SK-N-SH (cell line): ENCODE results near the gene DDAH1. TPM values are rescaled to one million over a fixed set of nuclear protein-coding genes. Genes with fewer than 3 reads are reported as not detected.

Source experiments
- CTCF ChIA-PET: fragments of 300-600, 350-600 bp; formaldehyde crosslinking; extraction: SDS; loops from one replicate; lab custom pipeline; 2021; lab: Yijun Ruan, JAX
- POLR2A ChIA-PET: fragments of 350-600 bp; sonication (Branson Sonifier 250); formaldehyde crosslinking; extraction: SDS; loops from one replicate; lab custom pipeline; 2020; ENCODE audit warnings: antibody characterized with exemption, inconsistent platforms; lab: Yijun Ruan, JAX
- DNase-seq: peaks from one replicate; pipeline ENCODE4 v3.0.0; 2012
- H2AFZ ChIP-seq: fragments of 200-600 bp; sonication (generic); 2 replicates; pipeline ENCODE4 v1.8.1; 2016; ENCODE audit warnings: antibody characterized with exemption, mild to moderate bottlenecking, low read depth
- H3F3A ChIP-seq: fragments of 200-600 bp; sonication (generic); replicated peaks from 2 replicates; pipeline ENCODE3; 2016; ENCODE audit warnings: antibody characterized with exemption, mild to moderate bottlenecking; ENCODE audit not compliant: insufficient read depth
- H3K27ac ChIP-seq, 2 experiments: fragments of 200-500 bp in 1 of 2; fragments of 200-600 bp in 1 of 2; sonication (Bioruptor generic) in 1 of 2; sonication (generic), shearing (Covaris generic) in 1 of 2; 2 replicates each; pipeline versions ENCODE4 v1.5.1 to v1.6.1; 2014 to 2016; ENCODE audit warnings: low read depth in 2 of 2, inconsistent platforms in 1 of 2, low read length in 1 of 2, mild to moderate bottlenecking in 1 of 2, mixed read lengths in 1 of 2
- H3K27me3 ChIP-seq: fragments of 200-600 bp; sonication (generic), shearing (Covaris generic); 2 replicates; pipeline ENCODE4 v1.6.1; 2016; ENCODE audit warnings: mixed run types; ENCODE audit not compliant: insufficient read depth
- H3K36me3 ChIP-seq, 2 experiments: fragments of 200-500 bp in 1 of 2; fragments of 200-600 bp in 1 of 2; sonication (Bioruptor generic) in 1 of 2; sonication (generic) in 1 of 2; replicated peaks in 1 of 2; 2 replicates each; pipeline versions ENCODE3 to v1.5.1; 2014 to 2016; ENCODE audit warnings: low read length in 1 of 2, mild to moderate bottlenecking in 1 of 2; ENCODE audit not compliant: insufficient read depth in 2 of 2, control insufficient read depth in 1 of 2
- H3K4me1 ChIP-seq, 2 experiments: fragments of 200-500 bp in 1 of 2; fragments of 200-600 bp in 1 of 2; sonication (Bioruptor generic) in 1 of 2; sonication (generic), shearing (Covaris generic) in 1 of 2; 2 replicates each; pipeline versions ENCODE4 v1.5.1 to v1.6.1; 2014 to 2016; ENCODE audit warnings: low read depth in 1 of 2, low read length in 1 of 2, mixed run types in 1 of 2; ENCODE audit not compliant: insufficient read depth in 2 of 2, control insufficient read depth in 1 of 2
- H3K4me2 ChIP-seq: fragments of 200-600 bp; sonication (generic), shearing (Covaris generic); 2 replicates; pipeline ENCODE4 v1.6.1; 2017; ENCODE audit warnings: mixed run types
- H3K4me3 ChIP-seq, 2 experiments: fragments of 200-500 bp in 1 of 2; fragments of 200-600 bp in 1 of 2; sonication (Bioruptor generic) in 1 of 2; sonication (generic), shearing (Covaris generic) in 1 of 2; 2 replicates each; pipeline versions ENCODE4 v1.5.1 to v1.8.1; 2014 to 2016; ENCODE audit warnings: low read depth in 2 of 2, inconsistent platforms in 1 of 2, low read length in 1 of 2, mild to moderate bottlenecking in 1 of 2, mixed read lengths in 1 of 2, moderate library complexity in 1 of 2
- H3K79me2 ChIP-seq: fragments of 200-600 bp; sonication (generic); 2 replicates; pipeline ENCODE4 v1.8.1; 2017; ENCODE audit warnings: mild to moderate bottlenecking; ENCODE audit not compliant: insufficient read depth
- H3K9ac ChIP-seq: fragments of 200-600 bp; sonication (generic); 2 replicates; pipeline ENCODE4 v1.6.1; 2017; ENCODE audit warnings: mixed run types
- H3K9me2 ChIP-seq: fragments of 200-600 bp; sonication (generic); 2 replicates; pipeline ENCODE4 v1.6.1; 2017; ENCODE audit warnings: mixed run types
- H3K9me3 ChIP-seq: fragments of 200-600 bp; sonication (generic); 2 replicates; pipeline ENCODE4 v1.6.1; 2017; ENCODE audit warnings: mixed run types, mild to moderate bottlenecking, moderate library complexity
- H4K20me1 ChIP-seq: fragments of 200-600 bp; sonication (generic); 2 replicates; pipeline ENCODE4 v1.6.1; 2017; ENCODE audit warnings: mild to moderate bottlenecking, mixed run types; ENCODE audit not compliant: insufficient read depth
- CHD2 ChIP-seq: fragments of 150-350 bp; IDR thresholded peaks from 2 replicates; pipeline ENCODE4 v1.6.1; 2018; ENCODE audit warnings: low read length; ENCODE audit not compliant: partially characterized antibody
- ELF1 ChIP-seq: IDR thresholded peaks from 2 replicates; pipeline ENCODE4 v1.4.0; 2012
- EZH2phosphoT487 ChIP-seq: fragments of 200-600 bp; sonication (generic); IDR thresholded peaks from 2 replicates; pipeline ENCODE4 v1.6.1; 2017; ENCODE audit warnings: low read depth, mixed run types, mild to moderate bottlenecking, antibody characterized with exemption, moderate library complexity, borderline replicate concordance
- MXI1 ChIP-seq: IDR thresholded peaks from 2 replicates; pipeline ENCODE4 v1.6.1; 2012; ENCODE audit warnings: mild to moderate bottlenecking, low read depth, low read length, improper control_type of control experiment
- NFIC ChIP-seq: IDR thresholded peaks from 2 replicates; pipeline ENCODE4 v1.4.0; 2012; ENCODE audit warnings: borderline replicate concordance
- POLR2AphosphoS5 ChIP-seq: IDR thresholded peaks from 2 replicates; pipeline ENCODE4 v1.6.1; 2012; ENCODE audit warnings: low read depth, low read length
- RCOR1 ChIP-seq: fragments of 150-350 bp; IDR thresholded peaks from 2 replicates; pipeline ENCODE4 v1.6.1; 2017; ENCODE audit warnings: antibody characterized with exemption, low read length
- SIN3A ChIP-seq: IDR thresholded peaks from 2 replicates; pipeline ENCODE4 v1.6.1; 2012; ENCODE audit warnings: low read depth, mild to moderate bottlenecking, low read length, moderate library complexity, borderline replicate concordance
- TAF1 ChIP-seq: IDR thresholded peaks from 2 replicates; pipeline ENCODE4 v1.6.1; 2012; ENCODE audit warnings: low read depth, mild to moderate bottlenecking, low read length, moderate library complexity, borderline replicate concordance
- WGBS: methylation state at CpG from one replicate; pipeline ENCODE4 v1.1.6; 2017; ENCODE audit warnings: low lambda C conversion rate; 5-methylcytosine and 5-hydroxymethylcytosine counted together
- polyA plus RNA-seq, 3 experiments: library from polyadenylated mRNA; depleted of rRNA; stranded (reverse); fragments of >200 nt; gene quantifications; 2 replicates each; pipeline ENCODE4 v1.2.3, GENCODE V29; 2012
- TF ChIP-seq, protein P1 (sequence below): IDR thresholded peaks from 2 replicates; pipeline ENCODE4 v1.4.0; 2012; ENCODE audit warnings: low read depth
- TF ChIP-seq, protein P2 (sequence below): IDR thresholded peaks from 2 replicates; pipeline ENCODE4; 2012
- TF ChIP-seq, protein P3 (sequence below): fragments of 200-600 bp; sonication (generic); IDR thresholded peaks from 2 replicates; pipeline ENCODE4 v1.6.1; 2017; ENCODE audit warnings: antibody characterized with exemption, mild to moderate bottlenecking, moderate library complexity
- TF ChIP-seq, protein P4 (sequence below): IDR thresholded peaks from 2 replicates; pipeline ENCODE4 v1.4.0; 2012; ENCODE audit warnings: low read depth, borderline replicate concordance
- TF ChIP-seq, protein P5 (sequence below): IDR thresholded peaks from 2 replicates; pipeline ENCODE4 v1.4.0; 2012; ENCODE audit warnings: low read depth, borderline replicate concordance

Gene DDAH1
- polyA plus RNA-seq, 1 of the 3 experiments (the other 2 are of a cell fraction) = 64.3 TPM

DNA sequence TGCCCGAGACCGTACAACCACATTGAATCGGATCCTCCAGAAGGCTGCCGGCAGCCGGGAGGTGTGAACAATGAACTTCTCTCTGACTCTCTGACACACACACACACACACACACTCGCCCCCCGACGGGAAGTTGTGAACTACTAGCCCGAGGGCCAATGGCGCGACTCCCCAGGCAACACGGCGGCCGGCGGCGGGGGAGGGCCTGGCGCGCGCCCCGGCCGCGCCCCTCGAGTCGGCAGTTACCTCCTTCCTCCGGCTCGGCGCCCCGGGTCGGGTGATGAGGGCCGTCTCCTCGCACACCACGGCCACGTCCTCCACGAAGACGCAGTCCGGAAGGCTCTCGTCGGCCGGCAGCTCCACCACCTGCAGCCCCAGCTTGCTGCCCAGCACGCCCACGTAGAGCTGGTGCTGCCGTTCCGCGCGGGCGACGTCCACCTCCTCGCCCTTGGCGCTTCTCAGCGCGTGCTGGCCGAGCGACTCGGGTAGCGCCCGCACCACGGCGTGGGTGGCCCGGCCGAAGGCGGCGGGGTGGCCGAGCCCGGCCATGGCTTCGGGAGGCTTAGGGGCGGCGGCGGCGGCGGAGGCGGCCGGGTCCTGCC, 361 bp downstream of the DDAH1 start:
- Histone ChIP-seq H3F3A (no peaks in the 10 kb centered on the region), H3K79me2 (peaks cover 86% of the 10 kb centered on the region), H3K4me3 (peak overlapping the region; percentile 80), H3K9ac (peak overlapping the region; percentile 98), H3K27ac (peak overlapping the region; percentile 88 to 96), H2AFZ (no peak overlapping the region), H4K20me1 (peaks cover 4% of the 10 kb centered on the region; the same call in 1 of the 2 replicates), H3K27me3 (no peaks in the 10 kb centered on the region), H3K9me3 (no peaks in the 10 kb centered on the region), H3K36me3 (peaks cover 0 to 4% of the 10 kb centered on the region in 2 experiments), H3K4me2 (peak overlapping the region; percentile 88), H3K9me2 (no peaks in the 10 kb centered on the region), H3K4me1 (peaks cover 22 to 36% of the 10 kb centered on the region in 2 experiments; a peak in 3 of 4 replicates)
- DNase-seq = peak; percentile 81
- WGBS = no CpG with 5 or more reads among the region's 72 CpGs
- POLR2A ChIA-PET = interaction anchor here (0.8 to 1.6 kb wide), 6 partner anchors 27 to 188 kb away, joined by 3 to 6 read pairs (median 3); partner anchors contain the start of gene BCL10
- TF ChIP-seq POLR2AphosphoS5 (peak; percentile 73), MXI1 (no peak), TAF1 (peak; percentile 66; the same call in 1 of the 2 replicates), CHD2 (no peak), NFIC (0 out of 2 replicates have a peak, but pooled peaks have one; percentile 4), ELF1 (no peak)
- TF ChIP-seq, protein P1, sequence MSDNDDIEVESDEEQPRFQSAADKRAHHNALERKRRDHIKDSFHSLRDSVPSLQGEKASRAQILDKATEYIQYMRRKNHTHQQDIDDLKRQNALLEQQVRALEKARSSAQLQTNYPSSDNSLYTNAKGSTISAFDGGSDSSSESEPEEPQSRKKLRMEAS = no peak
- TF ChIP-seq, protein P2, sequence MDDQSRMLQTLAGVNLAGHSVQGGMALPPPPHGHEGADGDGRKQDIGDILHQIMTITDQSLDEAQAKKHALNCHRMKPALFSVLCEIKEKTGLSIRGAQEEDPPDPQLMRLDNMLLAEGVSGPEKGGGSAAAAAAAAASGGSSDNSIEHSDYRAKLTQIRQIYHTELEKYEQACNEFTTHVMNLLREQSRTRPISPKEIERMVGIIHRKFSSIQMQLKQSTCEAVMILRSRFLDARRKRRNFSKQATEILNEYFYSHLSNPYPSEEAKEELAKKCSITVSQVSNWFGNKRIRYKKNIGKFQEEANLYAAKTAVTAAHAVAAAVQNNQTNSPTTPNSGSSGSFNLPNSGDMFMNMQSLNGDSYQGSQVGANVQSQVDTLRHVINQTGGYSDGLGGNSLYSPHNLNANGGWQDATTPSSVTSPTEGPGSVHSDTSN = no peak
- CTCF ChIA-PET = interaction anchor here (0.9 to 8.8 kb wide), 6 partner anchors 26 to 156 kb away, joined by 3 to 69 read pairs (median 4); partner anchors contain the start of gene CCN1

DNA sequence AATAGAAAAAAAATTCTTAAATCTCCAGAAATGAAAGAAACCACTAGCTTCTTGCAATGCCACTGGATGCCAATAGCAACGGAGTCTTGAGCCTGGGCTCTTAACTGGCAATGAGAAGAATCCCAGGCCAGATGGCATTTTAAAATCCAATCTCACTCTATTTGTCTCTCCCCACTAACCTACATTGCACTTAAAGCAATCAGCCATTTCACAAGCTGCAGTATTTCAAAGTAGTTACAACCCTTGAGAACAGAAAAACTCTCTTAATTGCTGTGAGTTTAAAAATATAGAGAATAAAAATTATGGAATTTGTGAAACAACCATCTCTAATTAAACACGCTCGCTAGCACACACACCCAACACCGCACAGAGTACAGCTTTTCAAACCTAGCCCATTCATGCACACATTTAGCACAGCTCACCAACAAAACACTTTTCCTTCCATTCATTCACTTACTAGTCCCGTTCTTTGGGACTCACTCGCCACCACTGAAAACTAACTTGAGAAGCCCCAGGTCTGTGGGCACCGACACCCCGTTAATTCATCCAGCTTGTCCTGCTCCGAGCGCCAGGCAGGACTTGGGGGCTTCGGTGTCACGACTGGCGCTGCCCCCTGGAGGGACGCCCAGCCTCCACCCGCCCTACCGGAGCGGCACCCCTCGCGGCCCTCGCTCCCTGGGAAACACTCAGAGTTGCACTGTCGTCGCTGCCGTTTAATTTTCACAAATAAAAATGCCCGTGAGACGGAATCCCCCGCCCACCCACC, 1.0 kb downstream of the DDAH1 start:
- H3K4me1 ChIP-seq = peaks cover 29 to 41% of the 10 kb centered on the region in 2 experiments
- H4K20me1 ChIP-seq = peaks cover 4% of the 10 kb centered on the region; the same call in 1 of the 2 replicates
- peak overlapping the region; percentile 80 for H3K4me3 ChIP-seq
- peak overlapping the region; percentile 88 for H3K4me2 ChIP-seq
- H2AFZ ChIP-seq = no peak overlapping the region
- WGBS = under 1% methylated on average over 10 of the region's 26 CpGs
- H3K79me2 ChIP-seq = peaks cover 93% of the 10 kb centered on the region
- H3K27me3 ChIP-seq = no peaks in the 10 kb centered on the region
- H3K9me3 ChIP-seq = no peaks in the 10 kb centered on the region
- peak overlapping the region; percentile 88 to 96 for H3K27ac ChIP-seq
- H3F3A ChIP-seq = peaks cover under 1% of the 10 kb centered on the region
- TF ChIP-seq SIN3A (no peak), EZH2phosphoT487 (no peak), RCOR1 (no peak), NFIC (no peak)
- TF ChIP-seq, protein P3, sequence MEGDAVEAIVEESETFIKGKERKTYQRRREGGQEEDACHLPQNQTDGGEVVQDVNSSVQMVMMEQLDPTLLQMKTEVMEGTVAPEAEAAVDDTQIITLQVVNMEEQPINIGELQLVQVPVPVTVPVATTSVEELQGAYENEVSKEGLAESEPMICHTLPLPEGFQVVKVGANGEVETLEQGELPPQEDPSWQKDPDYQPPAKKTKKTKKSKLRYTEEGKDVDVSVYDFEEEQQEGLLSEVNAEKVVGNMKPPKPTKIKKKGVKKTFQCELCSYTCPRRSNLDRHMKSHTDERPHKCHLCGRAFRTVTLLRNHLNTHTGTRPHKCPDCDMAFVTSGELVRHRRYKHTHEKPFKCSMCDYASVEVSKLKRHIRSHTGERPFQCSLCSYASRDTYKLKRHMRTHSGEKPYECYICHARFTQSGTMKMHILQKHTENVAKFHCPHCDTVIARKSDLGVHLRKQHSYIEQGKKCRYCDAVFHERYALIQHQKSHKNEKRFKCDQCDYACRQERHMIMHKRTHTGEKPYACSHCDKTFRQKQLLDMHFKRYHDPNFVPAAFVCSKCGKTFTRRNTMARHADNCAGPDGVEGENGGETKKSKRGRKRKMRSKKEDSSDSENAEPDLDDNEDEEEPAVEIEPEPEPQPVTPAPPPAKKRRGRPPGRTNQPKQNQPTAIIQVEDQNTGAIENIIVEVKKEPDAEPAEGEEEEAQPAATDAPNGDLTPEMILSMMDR = peak; percentile 19; the same call in 1 of the 2 replicates
- TF ChIP-seq, protein P4, sequence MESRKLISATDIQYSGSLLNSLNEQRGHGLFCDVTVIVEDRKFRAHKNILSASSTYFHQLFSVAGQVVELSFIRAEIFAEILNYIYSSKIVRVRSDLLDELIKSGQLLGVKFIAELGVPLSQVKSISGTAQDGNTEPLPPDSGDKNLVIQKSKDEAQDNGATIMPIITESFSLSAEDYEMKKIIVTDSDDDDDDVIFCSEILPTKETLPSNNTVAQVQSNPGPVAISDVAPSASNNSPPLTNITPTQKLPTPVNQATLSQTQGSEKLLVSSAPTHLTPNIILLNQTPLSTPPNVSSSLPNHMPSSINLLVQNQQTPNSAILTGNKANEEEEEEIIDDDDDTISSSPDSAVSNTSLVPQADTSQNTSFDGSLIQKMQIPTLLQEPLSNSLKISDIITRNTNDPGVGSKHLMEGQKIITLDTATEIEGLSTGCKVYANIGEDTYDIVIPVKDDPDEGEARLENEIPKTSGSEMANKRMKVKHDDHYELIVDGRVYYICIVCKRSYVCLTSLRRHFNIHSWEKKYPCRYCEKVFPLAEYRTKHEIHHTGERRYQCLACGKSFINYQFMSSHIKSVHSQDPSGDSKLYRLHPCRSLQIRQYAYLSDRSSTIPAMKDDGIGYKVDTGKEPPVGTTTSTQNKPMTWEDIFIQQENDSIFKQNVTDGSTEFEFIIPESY = no peak
- TF ChIP-seq, protein P2 = no peak
- TF ChIP-seq, protein P5, sequence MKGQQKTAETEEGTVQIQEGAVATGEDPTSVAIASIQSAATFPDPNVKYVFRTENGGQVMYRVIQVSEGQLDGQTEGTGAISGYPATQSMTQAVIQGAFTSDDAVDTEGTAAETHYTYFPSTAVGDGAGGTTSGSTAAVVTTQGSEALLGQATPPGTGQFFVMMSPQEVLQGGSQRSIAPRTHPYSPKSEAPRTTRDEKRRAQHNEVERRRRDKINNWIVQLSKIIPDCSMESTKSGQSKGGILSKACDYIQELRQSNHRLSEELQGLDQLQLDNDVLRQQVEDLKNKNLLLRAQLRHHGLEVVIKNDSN = no peak
- H3K9me2 ChIP-seq = no peaks in the 10 kb centered on the region
- ChIA-PET POLR2A (interaction anchor here (0.6 to 1.6 kb wide), 3 partner anchors 27 to 188 kb away, joined by 3 to 5 read pairs (median 3); partner anchors contain the start of gene BCL10), CTCF (interaction anchor here (0.7 to 8.8 kb wide), 10 partner anchors 12 to 240 kb away, joined by 3 to 69 read pairs (median 4); partner anchors contain the start of gene CCN1)
- H3K9ac ChIP-seq = peak overlapping the region; percentile 98
- peaks cover 0 to 2% of the 10 kb centered on the region in 2 experiments for H3K36me3 ChIP-seq
- peak; percentile 37 for DNase-seq
